ENCODE data around the gene CMTM3.
"Not testable (repeated sequence)": the region's sequence is repeated elsewhere in the genome, so short reads cannot be mapped to it uniquely, and the experiment has no call there.

CMTM3 gene

DNA sequence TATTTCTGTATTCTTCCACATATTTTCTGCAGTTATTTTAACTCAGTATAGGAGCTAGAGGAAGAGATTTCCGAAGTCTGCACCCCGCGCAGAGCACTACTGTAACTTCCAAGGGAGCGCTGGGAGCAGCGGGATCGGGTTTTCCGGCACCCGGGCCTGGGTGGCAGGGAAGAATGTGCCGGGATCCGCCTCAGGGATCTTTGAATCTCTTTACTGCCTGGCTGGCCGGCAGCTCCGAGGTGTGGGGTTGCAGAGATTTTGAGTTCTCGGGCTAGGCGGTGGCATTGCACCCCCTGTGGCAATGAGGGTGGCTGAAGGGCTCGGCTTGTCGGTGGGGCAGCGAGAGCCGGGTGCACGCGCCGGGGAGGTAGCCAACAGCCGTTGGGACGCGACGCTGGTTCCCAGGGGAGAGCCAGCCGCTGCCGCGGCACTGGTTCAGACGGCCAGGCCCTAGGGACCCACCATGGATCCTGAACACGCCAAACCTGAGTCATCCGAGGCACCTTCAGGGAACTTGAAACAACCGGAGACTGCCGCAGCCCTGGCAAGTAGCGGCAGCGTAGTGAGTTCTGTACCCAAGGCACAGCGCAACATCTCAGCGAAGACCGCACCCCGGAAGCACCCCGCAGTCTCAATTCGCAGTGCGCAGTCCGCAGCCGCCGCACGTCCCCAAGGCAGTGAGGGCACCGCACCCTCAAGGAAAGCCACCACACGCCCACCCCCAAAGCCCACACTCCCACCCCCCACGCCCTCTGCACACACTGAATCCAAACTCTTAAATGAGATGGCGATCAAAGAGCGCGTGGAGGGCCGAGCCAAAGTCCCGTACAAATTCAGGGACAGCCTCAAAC is 38.2 kb upstream of the CMTM3 start, which contains the start of gene CMTM1:
Gene CMTM1 (plus strand): TSS at position 389 of the 851 bp plus-strand sequence. CDS start 75 bp downstream, at position 464.
- H3K27me3 ChIP-seq (ENCODE audit: insufficient read depth, insufficient read length): peaks cover 38% of the 10 kb centered on the region
- H3K4me3 ChIP-seq (ENCODE audit: insufficient read length, low read depth): peak within 1 kb of the TSS; percentile 52
- peak within 1 kb of the TSS; percentile 47 for H3K9ac ChIP-seq (ENCODE audit: insufficient read length, low read depth)
- H3K36me3 ChIP-seq (ENCODE audit: insufficient read depth, insufficient read length, low read length): no peaks in the 10 kb centered on the region
- no peaks in the 10 kb centered on the region for H3K9me3 ChIP-seq (ENCODE audit: insufficient read depth, low read length)
- DNase-seq (ENCODE audit: low read depth, low spot score): no peak
- TF ChIP-seq YY1 (IDR thresholded peaks at IDR 0.05; ENCODE audit: insufficient read depth, insufficient read length) (no peak), SUZ12 (IDR thresholded peaks at IDR 0.05; ENCODE audit: extremely low read depth, insufficient read depth, insufficient read length) (no peak), ZNF274 (IDR thresholded peaks at IDR 0.05; ENCODE audit: low read depth, low read length) (no peak)
- no peaks in the 10 kb centered on the region for H3K4me1 ChIP-seq (ENCODE audit: insufficient read depth, insufficient read length)

DNA sequence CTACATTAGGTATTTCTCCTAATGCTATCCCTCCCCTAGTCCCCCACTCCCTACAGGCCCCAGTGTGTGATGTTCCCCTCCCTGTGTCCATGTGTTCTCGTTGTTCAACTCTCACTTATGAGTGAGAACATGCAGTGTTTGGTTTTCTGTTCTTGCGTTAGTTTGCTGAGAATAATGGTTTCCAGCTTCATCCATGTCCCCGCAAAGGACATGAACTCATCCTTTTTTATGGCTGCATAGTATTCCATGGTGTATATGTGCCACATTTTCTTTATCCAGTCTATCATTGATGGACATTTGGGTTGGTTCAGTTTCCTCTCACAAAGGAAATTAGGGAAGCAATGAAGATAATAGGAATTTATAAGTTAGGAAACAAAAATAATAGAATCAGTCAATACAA is 37.2 kb upstream of the CMTM3 start:
- H3K4me1 ChIP-seq (ENCODE audit: insufficient read depth, insufficient read length); H3K9ac ChIP-seq (ENCODE audit: insufficient read length, low read depth); H3K36me3 ChIP-seq (ENCODE audit: insufficient read depth, insufficient read length, low read length); H3K4me3 ChIP-seq (ENCODE audit: insufficient read length, low read depth); H3K9me3 ChIP-seq (ENCODE audit: insufficient read depth, low read length); DNase-seq (ENCODE audit: low read depth, low spot score): not testable (repeated sequence)
- H3K27me3 ChIP-seq (ENCODE audit: insufficient read depth, insufficient read length): peaks cover 41% of the 10 kb centered on the region

DNA sequence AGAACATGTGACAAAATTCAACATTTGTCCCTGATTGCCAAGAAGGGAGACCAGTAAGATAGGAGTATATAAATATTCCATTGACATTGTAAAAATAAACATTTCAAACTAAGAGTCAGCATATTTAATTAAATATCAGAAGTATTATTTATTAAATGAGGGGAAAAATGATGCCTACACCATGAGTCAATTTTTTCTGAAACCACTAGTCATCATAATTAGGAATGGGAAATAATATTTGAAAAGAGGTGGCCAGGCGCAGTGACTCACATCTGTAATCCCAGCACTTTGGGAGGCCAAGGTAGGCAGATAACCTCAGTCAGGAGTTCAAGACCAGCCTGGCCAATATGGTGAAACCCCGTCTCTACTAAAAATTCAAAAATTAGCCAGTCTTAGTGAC is 36.1 kb upstream of the CMTM3 start:
- no peak for TF ChIP-seq ZNF274 (IDR thresholded peaks at IDR 0.05; ENCODE audit: low read depth, low read length)
- TF ChIP-seq SUZ12 (IDR thresholded peaks at IDR 0.05; ENCODE audit: extremely low read depth, insufficient read depth, insufficient read length): no peak
- TF ChIP-seq YY1 (IDR thresholded peaks at IDR 0.05; ENCODE audit: insufficient read depth, insufficient read length): no peak
- Histone ChIP-seq H3K27me3 (ENCODE audit: insufficient read depth, insufficient read length) (peaks cover 41% of the 10 kb centered on the region), H3K36me3 (ENCODE audit: insufficient read depth, insufficient read length, low read length) (no peaks in the 10 kb centered on the region), H3K4me1 (ENCODE audit: insufficient read depth, insufficient read length) (no peaks in the 10 kb centered on the region), H3K4me3 (ENCODE audit: insufficient read length, low read depth) (no peak overlapping the region), H3K9ac (ENCODE audit: insufficient read length, low read depth) (no peak overlapping the region), H3K9me3 (ENCODE audit: insufficient read depth, low read length) (no peaks in the 10 kb centered on the region)
- DNase-seq (ENCODE audit: low read depth, low spot score): no peak

DNA sequence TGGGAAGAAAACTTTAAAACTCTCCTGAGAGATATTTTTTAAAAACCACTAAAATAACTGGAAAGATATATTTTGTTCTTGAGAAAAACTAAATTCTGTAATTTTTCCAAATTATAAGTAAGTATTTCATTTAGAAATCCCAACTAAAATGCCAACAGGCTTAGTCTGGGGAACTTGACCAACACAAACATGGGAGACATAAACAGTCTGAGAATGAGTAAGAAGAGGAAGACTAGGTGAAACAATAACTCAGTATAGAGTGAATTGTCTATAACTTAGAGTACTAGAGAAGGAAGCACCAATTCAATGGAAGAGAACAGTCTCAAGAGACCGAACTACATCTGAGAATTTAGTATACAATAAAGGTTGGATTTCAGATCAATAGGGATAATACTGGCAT is 35.4 kb upstream of the CMTM3 start:
- no peak for TF ChIP-seq YY1 (IDR thresholded peaks at IDR 0.05; ENCODE audit: insufficient read depth, insufficient read length)
- no peak for TF ChIP-seq ZNF274 (IDR thresholded peaks at IDR 0.05; ENCODE audit: low read depth, low read length)
- TF ChIP-seq SUZ12 (IDR thresholded peaks at IDR 0.05; ENCODE audit: extremely low read depth, insufficient read depth, insufficient read length): no peak
- no peaks in the 10 kb centered on the region for H3K9me3 ChIP-seq (ENCODE audit: insufficient read depth, low read length)
- H3K4me1 ChIP-seq (ENCODE audit: insufficient read depth, insufficient read length): no peaks in the 10 kb centered on the region
- H3K27me3 ChIP-seq (ENCODE audit: insufficient read depth, insufficient read length): peaks cover 35% of the 10 kb centered on the region
- no peak overlapping the region for H3K4me3 ChIP-seq (ENCODE audit: insufficient read length, low read depth)
- no peak overlapping the region for H3K9ac ChIP-seq (ENCODE audit: insufficient read length, low read depth)
- no peaks in the 10 kb centered on the region for H3K36me3 ChIP-seq (ENCODE audit: insufficient read depth, insufficient read length, low read length)
- DNase-seq (ENCODE audit: low read depth, low spot score): no peak

DNA sequence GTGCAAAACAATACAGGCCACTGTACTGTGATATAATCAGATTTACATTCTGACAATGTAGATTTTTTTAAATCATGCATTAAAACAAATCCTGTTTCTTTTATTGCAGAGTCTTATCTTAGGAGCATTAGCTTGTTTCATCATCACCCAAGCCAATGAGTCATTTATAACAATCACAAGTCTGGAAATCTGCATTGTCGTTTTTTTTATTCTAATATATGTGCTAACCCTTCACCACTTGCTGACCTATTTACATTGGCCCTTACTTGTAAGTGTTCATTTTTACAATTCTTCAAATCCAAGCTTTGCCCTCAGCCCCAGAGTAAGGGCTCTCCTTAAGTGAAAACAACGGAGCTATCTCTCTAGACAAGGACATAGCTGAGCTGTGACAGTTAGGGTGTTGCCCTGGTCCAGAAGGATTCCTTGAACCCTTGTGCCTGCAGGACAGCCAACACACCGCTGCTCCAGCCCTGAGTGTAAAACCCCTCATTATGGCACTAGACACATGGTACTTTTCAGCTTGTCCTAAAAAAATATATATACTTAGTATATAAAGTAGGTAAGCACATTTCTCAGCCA is 34.6 kb upstream of the CMTM3 start:
- no peaks in the 10 kb centered on the region for H3K36me3 ChIP-seq (ENCODE audit: insufficient read depth, insufficient read length, low read length)
- H3K9ac ChIP-seq (ENCODE audit: insufficient read length, low read depth): no peak overlapping the region
- H3K27me3 ChIP-seq (ENCODE audit: insufficient read depth, insufficient read length): peaks cover 32% of the 10 kb centered on the region
- no peak for TF ChIP-seq ZNF274 (IDR thresholded peaks at IDR 0.05; ENCODE audit: low read depth, low read length)
- TF ChIP-seq YY1 (IDR thresholded peaks at IDR 0.05; ENCODE audit: insufficient read depth, insufficient read length): no peak
- TF ChIP-seq SUZ12 (IDR thresholded peaks at IDR 0.05; ENCODE audit: extremely low read depth, insufficient read depth, insufficient read length): no peak
- H3K4me3 ChIP-seq (ENCODE audit: insufficient read length, low read depth): no peak overlapping the region
- no peaks in the 10 kb centered on the region for H3K4me1 ChIP-seq (ENCODE audit: insufficient read depth, insufficient read length)
- no peaks in the 10 kb centered on the region for H3K9me3 ChIP-seq (ENCODE audit: insufficient read depth, low read length)
- DNase-seq (ENCODE audit: low read depth, low spot score): no peak

DNA sequence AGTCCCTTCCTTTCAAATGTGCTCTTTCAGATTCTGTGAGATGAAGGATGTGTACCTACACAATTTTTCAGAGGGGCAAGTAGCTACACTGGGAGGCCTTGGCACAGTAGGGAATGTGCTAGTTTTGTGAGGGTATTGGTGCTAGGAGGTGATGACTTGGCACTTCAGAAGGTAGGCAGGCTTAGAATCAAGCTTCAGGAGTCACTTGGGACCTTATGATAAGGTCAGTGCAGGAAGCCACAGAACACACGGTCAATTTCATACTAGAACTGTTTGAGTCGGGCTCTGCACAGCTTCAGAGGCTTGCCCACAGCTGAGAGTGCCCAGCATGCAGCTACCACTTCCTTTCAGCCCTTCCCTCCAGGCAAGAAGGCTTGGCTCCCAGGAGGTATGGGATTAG is 32.1 kb upstream of the CMTM3 start:
- Histone ChIP-seq H3K9ac (ENCODE audit: insufficient read length, low read depth) (no peak overlapping the region), H3K9me3 (ENCODE audit: insufficient read depth, low read length) (no peaks in the 10 kb centered on the region), H3K36me3 (ENCODE audit: insufficient read depth, insufficient read length, low read length) (no peaks in the 10 kb centered on the region), H3K27me3 (ENCODE audit: insufficient read depth, insufficient read length) (peaks cover 8% of the 10 kb centered on the region), H3K4me3 (ENCODE audit: insufficient read length, low read depth) (no peak overlapping the region), H3K4me1 (ENCODE audit: insufficient read depth, insufficient read length) (no peaks in the 10 kb centered on the region)
- TF ChIP-seq SUZ12 (IDR thresholded peaks at IDR 0.05; ENCODE audit: extremely low read depth, insufficient read depth, insufficient read length) (no peak), ZNF274 (IDR thresholded peaks at IDR 0.05; ENCODE audit: low read depth, low read length) (no peak), YY1 (IDR thresholded peaks at IDR 0.05; ENCODE audit: insufficient read depth, insufficient read length) (no peak)
- DNase-seq (ENCODE audit: low read depth, low spot score): no peak

DNA sequence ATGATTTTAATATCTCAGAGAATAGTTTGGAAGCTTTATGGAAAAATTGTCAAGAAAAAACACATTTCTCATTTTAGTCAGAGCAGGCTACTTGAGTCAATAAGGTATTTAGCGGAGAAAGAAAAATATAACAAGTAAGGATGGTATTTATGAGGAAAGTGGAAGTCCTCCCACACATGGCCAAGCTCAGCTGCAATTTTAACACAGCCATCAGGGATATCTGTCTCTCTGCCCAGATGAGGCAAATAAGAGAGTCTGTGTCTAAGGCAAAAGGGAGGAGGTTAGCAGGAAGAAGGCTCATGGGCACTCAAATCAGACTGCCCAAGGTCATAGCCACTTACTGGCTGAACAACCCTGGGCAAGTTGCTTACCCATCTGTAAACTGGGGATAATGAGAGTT is 30.4 kb upstream of the CMTM3 start:
- Histone ChIP-seq H3K4me1 (ENCODE audit: insufficient read depth, insufficient read length) (peaks cover 2% of the 10 kb centered on the region), H3K4me3 (ENCODE audit: insufficient read length, low read depth) (no peak overlapping the region), H3K36me3 (ENCODE audit: insufficient read depth, insufficient read length, low read length) (no peaks in the 10 kb centered on the region), H3K9me3 (ENCODE audit: insufficient read depth, low read length) (no peaks in the 10 kb centered on the region), H3K9ac (ENCODE audit: insufficient read length, low read depth) (no peak overlapping the region), H3K27me3 (ENCODE audit: insufficient read depth, insufficient read length) (peaks cover 3% of the 10 kb centered on the region)
- DNase-seq (ENCODE audit: low read depth, low spot score): no peak
- no peak for TF ChIP-seq SUZ12 (IDR thresholded peaks at IDR 0.05; ENCODE audit: extremely low read depth, insufficient read depth, insufficient read length)
- TF ChIP-seq ZNF274 (IDR thresholded peaks at IDR 0.05; ENCODE audit: low read depth, low read length): no peak
- TF ChIP-seq YY1 (IDR thresholded peaks at IDR 0.05; ENCODE audit: insufficient read depth, insufficient read length): no peak

Data from NT2/D1 (cell line).